ENCODE measurements around the gene NKX3-2. TPM values are rescaled to one million over a fixed set of nuclear protein-coding genes. Genes with fewer than 3 reads are reported as not detected.

Gene NKX3-2
- total RNA-seq, 1 donor from 2014 or later = not detected

- no peak for DNase-seq (ENCODE audit: low read depth)
These were observed 4.0 kb upstream of the NKX3-2 start for GRCh38 chr4:13548059-13548983.

GRCh38 chr4:13547485-13548041 is 3.3 kb upstream of the NKX3-2 start:
- peak overlapping the region; percentile 12 for H3K4me3 ChIP-seq (ENCODE audit: low read depth, low read length)
- no peak for DNase-seq (ENCODE audit: low read depth)
- TF ChIP-seq CTCF (IDR thresholded peaks at IDR 0.05; ENCODE audit: insufficient read depth, low read length, poor library complexity, severe bottlenecking) = no peak
- H3K36me3 ChIP-seq (ENCODE audit: control insufficient read depth, insufficient read depth, low read length) = no peaks in the 10 kb centered on the region
- H3K27me3 ChIP-seq (ENCODE audit: control insufficient read depth, insufficient read depth, low read length) = peaks cover 62% of the 10 kb centered on the region

More at GRCh38 chr4:13548059-13548983, 4.0 kb upstream of the NKX3-2 start:
- Histone ChIP-seq H3K4me3 (ENCODE audit: low read depth, low read length) (no peak overlapping the region), H3K27me3 (ENCODE audit: control insufficient read depth, insufficient read depth, low read length) (peaks cover 54% of the 10 kb centered on the region), H3K36me3 (ENCODE audit: control insufficient read depth, insufficient read depth, low read length) (no peaks in the 10 kb centered on the region)
- TF ChIP-seq CTCF (IDR thresholded peaks at IDR 0.05; ENCODE audit: insufficient read depth, low read length, poor library complexity, severe bottlenecking) = no peak

- Histone ChIP-seq H3K4me3 (ENCODE audit: low read depth, low read length) (peak overlapping the region; percentile 12), H3K36me3 (ENCODE audit: control insufficient read depth, insufficient read depth, low read length) (no peaks in the 10 kb centered on the region), H3K27me3 (ENCODE audit: control insufficient read depth, insufficient read depth, low read length) (peaks cover 67% of the 10 kb centered on the region)
- TF ChIP-seq CTCF (IDR thresholded peaks at IDR 0.05; ENCODE audit: insufficient read depth, low read length, poor library complexity, severe bottlenecking) = no peak
- DNase-seq (ENCODE audit: low read depth) = no peak
These were observed 2.7 kb upstream of the NKX3-2 start for GRCh38 chr4:13546941-13547484.

GRCh38 chr4:13546142-13546940 is 2.0 kb upstream of the NKX3-2 start:
- H3K27me3 ChIP-seq (ENCODE audit: control insufficient read depth, insufficient read depth, low read length) = peaks cover 74% of the 10 kb centered on the region
- TF ChIP-seq CTCF (IDR thresholded peaks at IDR 0.05; ENCODE audit: insufficient read depth, low read length, poor library complexity, severe bottlenecking) = no peak
- no peaks in the 10 kb centered on the region for H3K36me3 ChIP-seq (ENCODE audit: control insufficient read depth, insufficient read depth, low read length)
- DNase-seq (ENCODE audit: low read depth) = no peak
- no peak overlapping the region for H3K4me3 ChIP-seq (ENCODE audit: low read depth, low read length)

- no peaks in the 10 kb centered on the region for H3K36me3 ChIP-seq (ENCODE audit: control insufficient read depth, insufficient read depth, low read length)
- no peak for DNase-seq (ENCODE audit: low read depth)
- no peak overlapping the region for H3K4me3 ChIP-seq (ENCODE audit: low read depth, low read length)
- peaks cover 81% of the 10 kb centered on the region for H3K27me3 ChIP-seq (ENCODE audit: control insufficient read depth, insufficient read depth, low read length)
- TF ChIP-seq CTCF (IDR thresholded peaks at IDR 0.05; ENCODE audit: insufficient read depth, low read length, poor library complexity, severe bottlenecking) = no peak
These were observed 1.1 kb upstream of the NKX3-2 start for GRCh38 chr4:13545394-13545808.

Data from kidney epithelial cell (primary cell).